KMS-11 (cell line): ENCODE data around the gene PRSS57.

Experiments used
- H2AFZ ChIP-seq: fragments of 200-600 bp; sonication (generic); 2 replicates; pipeline ENCODE4 v1.6.1; 2016; ENCODE audit warnings: antibody characterized with exemption, mixed run types, low read depth
- H3K27ac ChIP-seq: fragments of 200-600 bp; sonication (generic); 2 replicates; pipeline ENCODE4 v1.6.1; 2016; ENCODE audit warnings: mild to moderate bottlenecking, mixed run types
- H3K27me3 ChIP-seq: fragments of 200-600 bp; sonication (generic); 2 replicates; pipeline ENCODE4 v1.6.1; 2017; ENCODE audit warnings: mild to moderate bottlenecking, low read depth, mixed run types, moderate library complexity; ENCODE audit not compliant: insufficient read depth
- H3K36me3 ChIP-seq: fragments of 200-600 bp; sonication (generic); 2 replicates; pipeline ENCODE4 v1.6.1; 2017; ENCODE audit warnings: mild to moderate bottlenecking, mixed run types; ENCODE audit not compliant: insufficient read depth
- H3K4me1 ChIP-seq: fragments of 200-600 bp; sonication (generic); 2 replicates; pipeline ENCODE4 v1.6.1; 2016; ENCODE audit warnings: mild to moderate bottlenecking, low read depth, mixed run types; ENCODE audit not compliant: poor library complexity, severe bottlenecking
- H3K4me2 ChIP-seq: fragments of 200-600 bp; sonication (generic); 2 replicates; pipeline ENCODE4 v1.7.0; 2016; ENCODE audit warnings: mild to moderate bottlenecking, mixed run types
- H3K4me3 ChIP-seq: fragments of 200-600 bp; sonication (generic); IDR thresholded peaks from 2 replicates; pipeline ENCODE4 v1.6.1; 2017; ENCODE audit warnings: low read depth, low read length, mixed read lengths; ENCODE audit not compliant: insufficient read depth
- H3K79me2 ChIP-seq: fragments of 200-600 bp; sonication (generic); 2 replicates; pipeline ENCODE4 v1.6.1; 2016; ENCODE audit warnings: low read depth, mixed run types; ENCODE audit not compliant: insufficient read depth
- H3K9ac ChIP-seq: fragments of 200-600 bp; sonication (generic); 2 replicates; pipeline ENCODE4 v1.6.1; 2016; ENCODE audit warnings: mild to moderate bottlenecking, mixed run types
- H4K20me1 ChIP-seq: fragments of 200-600 bp; sonication (generic); 2 replicates; pipeline ENCODE4 v1.6.1; 2016; ENCODE audit warnings: mild to moderate bottlenecking, mixed run types; ENCODE audit not compliant: insufficient read depth
- TF ChIP-seq, protein P1 (sequence below): fragments of 200-600 bp; sonication (generic); conservative IDR thresholded peaks from 2 replicates; pipeline ENCODE4 v1.6.1; 2017; ENCODE audit warnings: low read depth, mild to moderate bottlenecking, antibody characterized with exemption, low read length, moderate library complexity, mixed read lengths

Gene PRSS57

DNA sequence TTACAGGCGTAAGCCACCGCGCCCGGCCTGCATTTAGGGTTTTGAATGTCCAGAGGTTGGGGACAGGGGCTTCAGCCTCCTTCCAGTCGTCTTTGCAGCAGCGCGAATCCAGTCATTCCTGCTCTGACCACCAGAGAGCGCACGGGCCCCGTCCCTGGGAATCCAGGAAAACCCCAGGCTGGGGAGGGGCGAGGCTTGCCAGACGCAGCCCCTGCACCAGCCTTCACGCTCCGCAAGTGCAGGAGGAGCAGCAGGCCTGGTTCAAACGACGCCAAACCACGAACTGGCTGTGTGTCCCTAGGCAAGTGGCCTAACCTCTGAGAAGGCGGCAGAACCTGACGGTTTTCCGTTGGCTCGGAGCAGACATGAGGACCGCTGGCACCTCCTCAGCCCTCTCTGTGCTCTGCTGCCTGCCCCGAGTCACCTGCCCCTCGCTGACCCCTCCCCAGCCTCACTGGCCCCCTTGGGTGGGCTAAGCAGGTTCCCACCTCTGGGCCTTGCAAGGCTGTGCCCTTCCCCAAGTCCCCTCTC lies 30.3 kb downstream of the PRSS57 start:
- Histone ChIP-seq H3K4me2 (peak overlapping the region; percentile 39), H3K27ac (no peak overlapping the region), H3K9ac (no peak overlapping the region)

DNA sequence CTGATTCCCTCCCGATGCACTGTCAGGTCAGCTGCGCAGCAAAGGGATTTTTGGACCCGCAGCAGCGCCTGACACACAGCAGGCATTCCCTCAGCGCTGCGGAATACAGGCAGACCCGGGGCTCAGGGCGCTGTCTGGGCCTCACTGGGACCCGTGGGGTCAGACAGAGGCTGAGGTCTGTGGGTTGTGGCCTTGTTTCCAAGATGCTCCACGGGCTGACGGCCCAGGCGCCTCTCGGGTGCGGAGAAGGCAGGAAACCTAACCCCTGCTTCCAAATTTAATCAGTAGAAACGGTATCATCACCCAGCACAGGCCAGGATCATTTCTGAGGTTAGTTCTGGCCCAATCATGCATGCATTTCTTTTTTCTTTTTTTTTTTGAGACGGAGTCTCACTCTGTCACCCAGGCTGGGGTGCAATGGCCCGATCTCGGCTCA lies 31.6 kb downstream of the PRSS57 start:
- TF ChIP-seq, protein P1, sequence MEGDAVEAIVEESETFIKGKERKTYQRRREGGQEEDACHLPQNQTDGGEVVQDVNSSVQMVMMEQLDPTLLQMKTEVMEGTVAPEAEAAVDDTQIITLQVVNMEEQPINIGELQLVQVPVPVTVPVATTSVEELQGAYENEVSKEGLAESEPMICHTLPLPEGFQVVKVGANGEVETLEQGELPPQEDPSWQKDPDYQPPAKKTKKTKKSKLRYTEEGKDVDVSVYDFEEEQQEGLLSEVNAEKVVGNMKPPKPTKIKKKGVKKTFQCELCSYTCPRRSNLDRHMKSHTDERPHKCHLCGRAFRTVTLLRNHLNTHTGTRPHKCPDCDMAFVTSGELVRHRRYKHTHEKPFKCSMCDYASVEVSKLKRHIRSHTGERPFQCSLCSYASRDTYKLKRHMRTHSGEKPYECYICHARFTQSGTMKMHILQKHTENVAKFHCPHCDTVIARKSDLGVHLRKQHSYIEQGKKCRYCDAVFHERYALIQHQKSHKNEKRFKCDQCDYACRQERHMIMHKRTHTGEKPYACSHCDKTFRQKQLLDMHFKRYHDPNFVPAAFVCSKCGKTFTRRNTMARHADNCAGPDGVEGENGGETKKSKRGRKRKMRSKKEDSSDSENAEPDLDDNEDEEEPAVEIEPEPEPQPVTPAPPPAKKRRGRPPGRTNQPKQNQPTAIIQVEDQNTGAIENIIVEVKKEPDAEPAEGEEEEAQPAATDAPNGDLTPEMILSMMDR = no peak
- peaks cover 33% of the 10 kb centered on the region for H3K4me1 ChIP-seq

More for the DNA sequence above, 30.3 kb downstream of the PRSS57 start:
- Histone ChIP-seq H3K79me2 (peaks cover 26% of the 10 kb centered on the region), H3K4me3 (no peak overlapping the region), H3K27me3 (peaks cover 32% of the 10 kb centered on the region), H4K20me1 (peaks cover 2% of the 10 kb centered on the region; the same call in 1 of the 2 replicates), H3K4me1 (peaks cover 20% of the 10 kb centered on the region), H2AFZ (peak overlapping the region; percentile 34; the same call in 1 of the 2 replicates), H3K36me3 (no peaks in the 10 kb centered on the region)
- TF ChIP-seq, protein P1 = peak; percentile 83

DNA sequence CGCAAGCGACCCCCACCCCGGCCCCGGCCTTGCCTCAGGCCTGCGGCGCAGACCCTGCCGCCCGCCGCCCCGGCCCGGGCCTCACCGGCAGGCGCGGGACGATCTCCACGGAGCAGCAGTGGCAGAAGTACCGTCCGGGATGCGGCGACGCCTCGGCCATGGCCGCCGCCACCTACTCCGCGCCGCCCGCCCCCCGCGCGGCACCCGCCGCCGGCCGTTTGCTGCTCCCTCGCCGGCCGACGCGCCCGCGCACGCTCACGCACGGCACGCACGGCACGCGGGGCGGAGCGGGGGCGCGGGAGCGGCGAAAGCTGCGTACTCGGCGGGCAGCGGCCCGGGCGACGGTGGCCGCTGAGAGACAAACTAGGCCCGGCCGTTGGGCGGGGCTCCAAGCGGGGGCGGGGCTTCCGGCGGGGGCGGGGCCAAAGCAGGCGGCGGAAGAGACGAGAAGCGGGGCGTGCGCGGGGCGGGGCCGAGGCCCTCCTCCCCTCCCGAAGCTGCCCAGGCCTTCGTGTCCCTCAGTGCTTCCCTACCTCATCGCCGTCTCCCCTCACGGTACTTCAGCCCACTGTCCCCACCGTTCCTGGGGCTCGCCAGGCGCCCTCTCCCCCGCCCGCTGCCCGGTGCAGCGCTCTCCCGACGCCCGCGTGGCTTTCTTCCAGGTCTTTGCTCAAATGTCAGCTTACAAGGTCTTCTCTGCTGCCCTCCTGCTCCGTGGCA lies 32.1 kb downstream of the PRSS57 start, which contains the start of gene RNF126:
Gene RNF126, minus strand, starts transcription at position 253 of the 720 bp plus-strand sequence. Its CDS starts 93 bp downstream, at position 160.
- H3K9ac ChIP-seq = peak within 1 kb of the TSS; percentile 97
- peak within 1 kb of the TSS; percentile 83 for H2AFZ ChIP-seq
- peak within 1 kb of the TSS; percentile 97 for H3K27ac ChIP-seq
- TF ChIP-seq, protein P1 = no peak
- H4K20me1 ChIP-seq = peaks cover 19% of the 10 kb centered on the region
- H3K4me1 ChIP-seq = peaks cover 36% of the 10 kb centered on the region
- no peaks in the 10 kb centered on the region for H3K36me3 ChIP-seq
- peaks cover 45% of the 10 kb centered on the region for H3K79me2 ChIP-seq
- H3K27me3 ChIP-seq = peaks cover 13% of the 10 kb centered on the region
- H3K4me2 ChIP-seq = peak within 1 kb of the TSS; percentile 97
- H3K4me3 ChIP-seq = peak within 1 kb of the TSS; percentile 28

More for the DNA sequence above, 31.6 kb downstream of the PRSS57 start:
- H4K20me1 ChIP-seq = peaks cover 13% of the 10 kb centered on the region
- H3K79me2 ChIP-seq = peaks cover 39% of the 10 kb centered on the region
- H3K4me3 ChIP-seq = no peak overlapping the region
- no peak overlapping the region for H3K27ac ChIP-seq
- peak overlapping the region; percentile 37; the same call in 1 of the 2 replicates for H3K9ac ChIP-seq
- peak overlapping the region; percentile 83 for H2AFZ ChIP-seq
- peak overlapping the region; percentile 86 for H3K4me2 ChIP-seq
- no peaks in the 10 kb centered on the region for H3K36me3 ChIP-seq
- H3K27me3 ChIP-seq = peaks cover 19% of the 10 kb centered on the region

DNA sequence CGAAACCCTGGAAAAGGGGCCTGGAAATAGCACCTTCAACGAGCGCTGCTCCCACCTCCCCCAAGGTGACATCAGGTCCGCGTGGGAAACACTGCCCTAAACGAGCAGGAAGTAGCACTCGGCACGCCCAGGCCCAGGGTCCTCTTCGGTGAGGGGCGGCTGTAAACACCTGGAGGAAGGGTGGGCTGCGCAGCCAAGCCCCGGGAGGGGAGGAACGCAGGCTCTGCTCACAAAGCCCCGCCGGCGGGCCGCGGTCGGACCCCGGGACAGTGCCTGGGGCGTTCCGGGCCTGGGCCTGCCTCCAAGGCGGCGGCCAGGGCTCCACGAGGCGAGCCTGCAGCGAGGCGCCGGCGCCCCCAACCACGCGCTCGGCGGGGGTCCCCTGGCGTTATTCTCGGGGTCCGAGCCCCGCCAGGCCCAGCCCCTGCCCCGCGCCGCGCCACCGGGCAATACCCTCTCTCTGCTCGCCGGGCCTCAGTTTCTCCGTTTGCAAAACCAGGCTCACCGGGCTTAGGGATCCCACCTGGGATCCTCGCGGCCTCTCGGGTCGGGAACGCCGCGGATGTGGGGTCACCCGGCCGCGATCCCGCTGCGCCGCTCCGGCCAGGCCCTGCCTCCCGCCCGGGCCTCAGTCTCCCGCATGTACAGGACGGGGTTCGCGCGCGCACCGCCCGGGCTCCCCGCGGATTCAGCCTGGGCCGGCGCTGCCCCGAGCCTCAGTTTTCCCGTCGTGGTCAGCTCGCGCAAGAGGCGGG lies 32.9 kb downstream of the PRSS57 start:
- Histone ChIP-seq H4K20me1 (peaks cover 26% of the 10 kb centered on the region), H3K79me2 (peaks cover 52% of the 10 kb centered on the region), H3K4me2 (peak overlapping the region; percentile 97), H3K36me3 (no peaks in the 10 kb centered on the region), H2AFZ (no peak overlapping the region), H3K27ac (peak overlapping the region; percentile 97), H3K27me3 (peaks cover 7% of the 10 kb centered on the region), H3K9ac (peak overlapping the region; percentile 97), H3K4me3 (peak overlapping the region; percentile 28), H3K4me1 (peaks cover 36% of the 10 kb centered on the region)
- TF ChIP-seq, protein P1 = no peak
